SKM-1 treated with dmso at 0.1 percent for 144 hours (cell line): Measurements from ENCODE around the gene DCTN4.

Source experiments
- DNase-seq: peaks from one replicate; lab custom pipeline; 2025; ENCODE audit not compliant: unreplicated experiment; lab: John Stamatoyannopoulos, UW

DCTN4 gene

DNA sequence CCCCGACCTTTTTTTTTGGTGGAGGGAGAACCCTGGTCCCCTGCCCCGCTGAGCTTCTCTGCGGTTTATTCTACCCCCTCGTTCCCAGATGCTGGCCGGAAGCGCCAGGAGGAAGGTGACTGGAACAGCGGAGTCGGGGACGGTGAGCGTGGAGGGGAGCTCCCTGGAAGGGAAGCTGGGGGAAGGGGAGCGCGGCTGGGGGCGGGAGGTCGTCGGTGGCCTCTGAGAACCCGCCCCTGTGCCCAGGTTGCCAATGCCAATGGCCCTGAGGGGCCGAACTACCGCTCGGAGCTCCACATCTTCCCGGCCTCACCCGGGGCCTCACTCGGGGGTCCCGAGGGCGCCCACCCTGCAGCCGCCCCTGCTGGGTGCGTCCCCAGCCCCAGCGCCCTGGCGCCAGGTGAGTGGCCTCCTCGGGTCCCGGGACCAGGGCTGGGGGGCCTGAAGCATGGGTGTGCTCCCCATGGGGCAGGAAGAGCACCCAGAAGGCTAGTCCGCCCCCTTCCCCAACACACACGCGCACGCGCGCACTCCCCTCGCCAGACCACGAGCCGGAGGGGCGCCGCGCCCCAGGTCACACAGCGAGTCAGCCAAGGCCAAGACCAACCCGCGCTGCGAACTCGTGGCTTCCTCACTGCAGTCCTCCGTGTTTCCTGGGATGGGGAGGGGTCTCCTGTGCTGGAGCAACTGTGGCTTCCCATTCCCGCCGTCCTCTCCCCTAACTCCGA, 87.1 kb downstream of the DCTN4 start:
- DNase-seq, result no peak

DNA sequence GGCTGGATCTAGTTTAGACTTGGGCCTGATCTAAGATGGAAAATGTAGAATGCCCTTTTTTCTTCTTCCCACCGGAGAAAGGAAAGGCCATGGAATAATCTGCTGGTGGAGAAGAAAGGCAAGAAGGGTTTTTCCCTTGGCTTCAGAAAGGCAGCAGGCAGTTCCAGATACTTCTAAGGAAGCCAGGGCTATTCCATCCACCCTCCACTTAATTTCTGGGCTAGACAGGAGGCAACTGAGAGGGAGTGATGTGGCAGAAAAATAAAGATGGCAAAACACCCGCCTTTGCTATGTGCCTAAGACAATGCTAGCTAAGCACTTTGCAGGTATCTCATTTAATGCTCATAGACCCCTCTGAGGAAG, 87.9 kb downstream of the DCTN4 start:
- no peak for DNase-seq

DNA sequence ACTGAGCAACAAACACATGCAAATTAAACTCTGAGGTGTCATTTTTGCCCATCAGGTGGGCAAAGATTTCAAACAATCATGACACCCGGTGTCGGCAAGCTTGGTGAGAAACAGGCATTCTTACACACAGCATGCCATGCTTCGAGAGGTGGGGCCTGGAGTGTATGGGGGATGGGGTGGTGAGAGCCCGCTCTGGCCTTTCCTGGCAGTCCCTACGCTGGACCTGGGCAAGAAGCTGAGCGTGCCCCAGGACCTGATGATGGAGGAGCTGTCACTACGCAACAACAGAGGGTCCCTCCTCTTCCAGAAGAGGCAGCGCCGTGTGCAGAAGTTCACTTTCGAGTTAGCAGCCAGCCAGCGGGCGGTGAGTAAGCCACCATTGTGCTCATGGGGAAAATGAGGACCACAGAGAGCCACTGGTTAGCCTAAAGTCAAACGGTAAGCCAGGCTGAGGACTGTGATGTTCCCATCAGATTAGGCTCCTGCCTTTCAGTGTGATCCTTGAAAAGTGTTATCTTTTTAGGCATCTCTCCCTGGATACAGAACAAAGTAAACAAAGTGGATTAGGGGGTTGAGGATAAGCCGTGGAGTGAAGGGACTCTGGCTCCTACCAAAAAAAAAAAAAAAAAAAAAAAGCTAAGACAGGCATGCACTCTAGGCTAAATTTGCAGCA, 88.4 kb downstream of the DCTN4 start:
- DNase-seq, result no peak

DNA sequence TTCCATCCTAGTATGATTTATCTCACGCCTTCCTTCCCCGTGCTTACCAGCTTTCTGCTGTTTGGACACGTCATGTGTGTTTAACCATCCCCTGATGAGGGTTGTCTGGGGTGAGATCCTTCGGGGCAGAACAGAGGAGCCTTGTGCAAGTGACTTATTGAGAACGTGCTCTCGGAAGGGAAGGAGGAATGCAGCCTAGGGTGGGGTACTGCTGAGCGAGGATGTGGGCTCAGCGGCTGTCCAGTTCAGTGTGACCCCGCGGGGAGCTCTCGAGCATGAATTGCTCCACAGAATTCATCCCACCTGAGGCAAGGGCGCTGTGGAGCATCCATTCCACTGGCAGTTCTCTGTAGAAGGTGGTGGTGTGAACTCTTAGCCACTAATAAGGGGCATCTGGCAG, 93.8 kb downstream of the DCTN4 start:
- DNase-seq, result no peak

DNA sequence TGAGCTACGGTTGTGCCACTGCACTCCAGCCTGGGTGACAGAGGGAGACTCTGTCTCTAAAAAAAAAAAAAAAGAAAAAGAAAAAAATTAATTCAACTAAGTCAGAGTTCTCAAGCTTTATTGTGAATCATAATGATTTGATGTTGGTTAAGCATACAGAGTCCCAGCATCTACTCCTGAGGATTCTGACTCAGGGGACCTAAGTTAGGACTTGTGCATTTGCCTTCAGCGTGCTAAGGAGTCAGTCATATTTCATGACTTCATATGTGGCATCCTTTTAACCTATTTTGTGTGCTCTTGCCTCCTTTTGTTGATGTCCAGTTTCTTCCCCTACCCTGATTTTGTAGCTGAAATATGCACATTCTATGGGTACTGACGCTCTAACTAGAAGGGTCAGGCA, 94.9 kb downstream of the DCTN4 start:
- no peak for DNase-seq

DNA sequence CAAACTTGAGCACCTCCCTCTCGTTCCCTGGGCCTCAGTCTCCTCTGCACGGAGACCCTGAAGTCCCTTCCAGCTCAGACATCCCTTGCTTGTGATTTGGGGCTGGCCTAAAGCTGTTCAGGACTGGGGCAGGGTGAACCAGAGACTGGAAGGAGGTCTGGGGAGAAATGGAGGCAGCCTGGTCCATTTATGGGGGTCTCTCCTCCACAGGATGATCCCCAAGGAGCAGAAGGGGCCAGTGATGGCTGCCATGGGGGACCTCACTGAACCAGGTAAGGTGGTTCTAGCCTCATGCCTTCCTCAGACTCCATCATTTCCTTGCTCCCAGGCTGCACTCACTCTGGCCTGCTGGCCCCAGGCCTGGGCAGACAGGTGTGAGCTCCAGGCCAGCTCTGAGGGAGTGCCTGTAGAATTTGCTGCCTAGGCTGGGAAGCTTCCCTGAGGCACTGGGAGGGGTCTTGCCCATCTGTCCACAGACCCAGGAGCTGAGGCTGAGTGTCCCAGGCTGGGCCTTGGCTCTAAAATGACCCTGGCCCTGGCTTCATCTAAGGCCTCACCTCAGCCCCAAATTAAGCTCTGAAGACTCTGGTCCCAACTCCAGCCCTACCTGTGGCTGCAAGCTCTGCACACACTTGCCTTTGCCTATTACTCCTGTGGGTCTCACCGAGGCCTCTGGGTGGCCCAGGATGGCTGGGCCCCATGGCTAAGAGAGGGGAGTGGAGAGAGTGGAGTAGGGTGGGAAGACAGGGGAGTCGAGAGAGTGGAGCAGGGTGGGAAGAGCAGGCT, 95.9 kb downstream of the DCTN4 start:
- DNase-seq, result no peak

DNA sequence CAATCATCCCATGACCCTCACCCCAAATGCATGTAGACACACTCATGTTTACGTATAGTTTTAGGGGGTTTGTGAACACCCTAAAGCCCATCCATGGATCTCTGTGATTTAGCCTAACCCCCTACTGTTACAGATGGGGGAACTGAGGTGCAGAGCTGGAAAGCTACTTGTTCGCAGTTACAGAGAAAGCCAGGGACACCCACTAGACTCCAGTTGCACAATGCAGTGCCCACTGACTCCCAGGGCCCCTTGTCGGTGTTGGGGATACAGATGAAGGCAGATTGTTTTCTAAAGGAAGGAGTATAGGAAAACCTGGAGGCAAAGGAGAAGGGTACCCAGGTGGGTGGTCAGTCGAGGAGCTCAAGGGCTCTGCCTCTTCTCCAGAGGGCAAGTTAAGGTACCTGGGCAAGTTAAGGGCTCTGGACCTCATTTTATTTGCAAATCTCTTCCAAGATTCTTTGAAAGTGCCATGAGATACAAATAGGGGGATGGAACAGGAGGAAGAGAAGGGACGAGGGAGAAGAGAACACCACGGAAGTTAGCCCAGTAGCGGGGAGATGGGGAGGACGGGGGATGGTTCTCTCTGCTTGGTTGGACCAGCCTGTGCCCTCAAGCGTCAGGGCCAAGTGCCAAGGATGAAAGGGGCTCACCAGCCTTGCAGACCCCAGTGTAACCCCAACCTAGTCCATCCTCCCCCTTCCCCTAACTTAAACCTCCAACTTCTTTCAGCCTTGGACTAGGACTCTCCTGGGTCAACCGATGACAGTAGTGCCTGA, 96.8 kb downstream of the DCTN4 start:
- DNase-seq, result no peak

DNA sequence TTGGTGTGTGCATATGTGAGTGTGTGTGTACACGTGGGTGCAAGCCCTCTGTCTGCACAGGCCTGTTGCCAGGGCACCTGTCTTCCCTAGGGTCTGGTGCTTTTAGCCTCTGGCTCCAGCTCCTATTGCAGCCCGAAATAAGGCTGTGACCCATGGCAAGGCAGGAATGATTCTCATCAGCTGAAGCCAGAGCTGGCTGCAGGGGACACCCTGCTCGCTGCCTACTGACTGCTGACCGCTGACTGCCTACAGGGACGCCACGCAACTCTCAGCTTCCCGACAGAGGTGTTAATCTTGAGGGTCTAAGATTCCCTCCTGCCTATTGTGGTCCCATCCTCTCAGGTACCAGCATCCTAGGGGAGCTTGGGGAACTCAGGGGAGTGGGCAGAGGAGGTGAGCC, 97.7 kb downstream of the DCTN4 start, which contains the start of gene MYOZ3:
TSS of gene MYOZ3 (plus strand) at position 166 of the 400 bp plus-strand sequence. CDS start 1,691 bp downstream, outside the sequence.
- no peak for DNase-seq

DNA sequence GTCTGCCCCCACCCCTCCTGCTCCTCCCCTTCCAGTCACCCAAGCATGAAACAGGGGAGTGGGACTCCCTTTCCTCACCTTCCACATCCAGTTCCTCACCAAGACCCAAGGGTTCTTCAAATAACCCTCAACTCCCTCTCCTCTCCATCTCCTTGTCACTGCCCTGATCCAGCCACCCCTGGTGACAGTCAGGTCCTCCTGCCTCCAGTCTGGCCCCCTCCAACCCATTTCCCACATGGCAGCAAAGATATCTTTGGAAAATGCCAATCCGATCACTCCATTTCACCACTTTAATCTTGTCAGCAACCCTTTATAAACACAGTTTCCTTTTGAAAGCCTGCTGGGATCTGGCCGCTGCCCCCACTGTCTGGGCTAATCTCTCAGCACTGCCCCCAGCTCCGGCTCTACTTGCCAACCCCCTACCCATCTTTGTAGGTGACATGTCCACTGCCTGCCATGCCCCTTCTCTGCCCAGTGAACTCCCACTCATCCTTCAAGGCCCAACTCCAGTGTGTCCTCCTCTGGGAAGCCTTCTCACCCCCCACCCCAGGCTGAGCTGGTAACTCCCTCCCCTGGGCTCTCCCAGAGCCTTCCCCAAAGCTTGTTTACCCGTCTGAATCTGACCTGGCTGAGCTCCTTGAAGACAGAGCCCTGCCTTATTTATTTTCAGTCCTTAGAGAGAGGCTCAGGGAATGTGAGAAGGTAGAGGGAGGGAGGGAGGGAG, 98.5 kb downstream of the DCTN4 start:
- no peak for DNase-seq

DNA sequence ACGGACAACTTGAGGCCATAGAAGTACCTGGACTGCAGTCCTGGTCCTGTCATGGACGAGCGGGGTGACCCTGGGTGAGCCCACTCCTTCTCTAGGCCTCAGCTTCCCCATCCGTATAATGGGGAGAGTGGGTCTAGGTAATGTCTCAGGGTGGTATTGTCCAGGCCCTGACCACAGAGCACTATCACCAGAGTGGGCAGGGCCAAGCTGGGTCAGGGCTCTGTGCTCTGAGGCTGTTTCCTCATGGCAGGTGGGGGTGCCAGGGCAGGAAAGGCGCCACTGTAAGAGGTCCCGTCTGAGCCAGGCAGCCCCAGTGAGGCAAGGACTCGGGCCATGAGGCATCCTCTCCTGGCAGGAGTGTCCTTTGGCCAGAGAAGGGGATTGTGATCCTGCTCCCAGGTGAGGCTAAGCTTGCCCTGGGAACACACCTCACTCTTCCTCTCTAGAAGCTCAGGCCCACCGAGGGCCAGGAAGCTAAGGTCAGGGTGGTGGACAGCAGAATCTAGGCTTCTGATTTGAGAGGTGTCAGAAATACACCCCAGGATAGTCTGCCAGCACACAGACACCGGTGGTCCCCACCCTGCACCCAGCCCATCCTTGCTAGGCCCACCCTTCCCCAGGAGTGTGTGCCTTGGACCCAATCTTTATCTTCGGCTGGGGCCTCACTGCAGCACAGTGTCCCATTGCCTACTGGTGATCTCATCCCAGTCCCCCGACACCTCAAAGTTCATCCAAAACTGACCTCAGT, 99.3 kb downstream of the DCTN4 start:
- DNase-seq, result no peak

DNA sequence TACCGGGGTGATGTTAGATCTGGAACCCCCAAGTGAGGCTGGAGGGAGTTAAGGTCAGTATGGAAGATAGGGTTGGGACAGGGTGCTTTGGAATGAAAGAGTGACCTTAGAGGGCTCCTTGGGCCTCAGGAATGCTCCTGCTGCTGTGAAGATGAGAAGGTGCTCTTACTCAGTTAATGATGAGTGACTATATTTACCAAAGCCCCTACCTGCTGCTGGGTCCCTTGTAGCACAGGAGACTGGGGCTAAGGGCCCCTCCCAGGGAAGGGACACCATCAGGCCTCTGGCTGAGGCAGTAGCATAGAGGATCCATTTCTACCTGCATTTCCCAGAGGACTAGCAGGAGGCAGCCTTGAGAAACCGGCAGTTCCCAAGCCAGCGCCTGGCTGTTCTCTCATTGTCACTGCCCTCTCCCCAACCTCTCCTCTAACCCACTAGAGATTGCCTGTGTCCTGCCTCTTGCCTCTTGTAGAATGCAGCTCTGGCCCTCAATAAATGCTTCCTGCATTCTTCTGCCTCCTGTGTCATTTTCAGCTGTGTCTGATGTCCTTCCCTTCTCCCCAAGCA, 100.0 kb downstream of the DCTN4 start:
- no peak for DNase-seq
